Mesothelial cell of epicardium (in vitro differentiated cells): ENCODE data around the gene FAM120B. TPM values are rescaled to one million over a fixed set of nuclear protein-coding genes. Genes with fewer than 3 reads are reported as not detected.

ENCODE experiments used
- DNase-seq, 2 experiments: peaks; one replicate each; pipeline ENCODE4 v3.0.0; 2021; ENCODE audit warnings: low spot score in 2 of 2; ENCODE audit not compliant: unreplicated experiment in 2 of 2
- H3K27ac Mint-ChIP-seq: 2 replicates; pipeline ENCODE4 v1.8.0; 2021; ENCODE audit warnings: mixed read lengths
- H3K27me3 Mint-ChIP-seq: 2 replicates; pipeline ENCODE4 v1.8.0; 2021; ENCODE audit warnings: low read depth, mixed read lengths
- H3K36me3 Mint-ChIP-seq: 2 replicates; pipeline ENCODE4 v1.8.0; 2021; ENCODE audit warnings: mixed read lengths
- H3K4me1 Mint-ChIP-seq: 2 replicates; pipeline ENCODE4 v1.8.0; 2021; ENCODE audit warnings: mixed read lengths
- H3K4me3 Mint-ChIP-seq: 2 replicates; pipeline ENCODE4 v1.8.0; 2021; ENCODE audit warnings: mild to moderate bottlenecking, moderate library complexity, mixed read lengths
- H3K9me3 Mint-ChIP-seq: 2 replicates; pipeline ENCODE4 v1.8.0; 2021; ENCODE audit warnings: mixed read lengths
- total RNA-seq: library from RNA; stranded (reverse); gene quantifications from 3 replicates; pipeline ENCODE4 v1.2.1, GENCODE V29; 2021
- TF ChIP-seq, protein P1 (sequence below): fragments of 200-600 bp; sonication (generic); IDR thresholded peaks from one replicate; pipeline ENCODE4 v1.5.0; 2021; ENCODE audit warnings: antibody characterized with exemption; ENCODE audit not compliant: unreplicated experiment

The FAM120B gene
- total RNA-seq, 1 donor from 2014 or later = 44.1 TPM

DNA sequence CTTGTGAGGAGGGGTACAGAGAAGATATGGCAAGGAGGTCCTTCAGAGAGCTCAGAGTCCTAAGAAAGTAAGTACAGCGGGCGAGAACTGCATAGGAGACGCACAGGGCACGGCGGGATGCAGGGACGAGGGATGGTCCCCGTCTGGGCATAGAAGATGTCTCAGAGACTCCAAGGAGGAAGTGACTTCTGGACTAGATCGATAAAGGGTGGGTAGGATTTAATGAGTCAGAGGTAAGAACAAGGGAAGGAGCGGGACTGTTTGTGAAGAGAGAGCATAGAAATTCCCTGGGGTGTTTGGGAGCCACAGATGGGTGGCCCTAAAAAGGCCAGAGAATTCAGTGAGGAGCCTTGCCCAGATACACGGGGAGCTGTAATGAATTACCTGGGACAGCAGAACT is 69.1 kb downstream of the FAM120B start:
- TF ChIP-seq, protein P1, sequence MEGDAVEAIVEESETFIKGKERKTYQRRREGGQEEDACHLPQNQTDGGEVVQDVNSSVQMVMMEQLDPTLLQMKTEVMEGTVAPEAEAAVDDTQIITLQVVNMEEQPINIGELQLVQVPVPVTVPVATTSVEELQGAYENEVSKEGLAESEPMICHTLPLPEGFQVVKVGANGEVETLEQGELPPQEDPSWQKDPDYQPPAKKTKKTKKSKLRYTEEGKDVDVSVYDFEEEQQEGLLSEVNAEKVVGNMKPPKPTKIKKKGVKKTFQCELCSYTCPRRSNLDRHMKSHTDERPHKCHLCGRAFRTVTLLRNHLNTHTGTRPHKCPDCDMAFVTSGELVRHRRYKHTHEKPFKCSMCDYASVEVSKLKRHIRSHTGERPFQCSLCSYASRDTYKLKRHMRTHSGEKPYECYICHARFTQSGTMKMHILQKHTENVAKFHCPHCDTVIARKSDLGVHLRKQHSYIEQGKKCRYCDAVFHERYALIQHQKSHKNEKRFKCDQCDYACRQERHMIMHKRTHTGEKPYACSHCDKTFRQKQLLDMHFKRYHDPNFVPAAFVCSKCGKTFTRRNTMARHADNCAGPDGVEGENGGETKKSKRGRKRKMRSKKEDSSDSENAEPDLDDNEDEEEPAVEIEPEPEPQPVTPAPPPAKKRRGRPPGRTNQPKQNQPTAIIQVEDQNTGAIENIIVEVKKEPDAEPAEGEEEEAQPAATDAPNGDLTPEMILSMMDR = no peak
- Mint-ChIP-seq H3K27me3 (no peaks in the 10 kb centered on the region), H3K4me3 (no peak overlapping the region)

DNA sequence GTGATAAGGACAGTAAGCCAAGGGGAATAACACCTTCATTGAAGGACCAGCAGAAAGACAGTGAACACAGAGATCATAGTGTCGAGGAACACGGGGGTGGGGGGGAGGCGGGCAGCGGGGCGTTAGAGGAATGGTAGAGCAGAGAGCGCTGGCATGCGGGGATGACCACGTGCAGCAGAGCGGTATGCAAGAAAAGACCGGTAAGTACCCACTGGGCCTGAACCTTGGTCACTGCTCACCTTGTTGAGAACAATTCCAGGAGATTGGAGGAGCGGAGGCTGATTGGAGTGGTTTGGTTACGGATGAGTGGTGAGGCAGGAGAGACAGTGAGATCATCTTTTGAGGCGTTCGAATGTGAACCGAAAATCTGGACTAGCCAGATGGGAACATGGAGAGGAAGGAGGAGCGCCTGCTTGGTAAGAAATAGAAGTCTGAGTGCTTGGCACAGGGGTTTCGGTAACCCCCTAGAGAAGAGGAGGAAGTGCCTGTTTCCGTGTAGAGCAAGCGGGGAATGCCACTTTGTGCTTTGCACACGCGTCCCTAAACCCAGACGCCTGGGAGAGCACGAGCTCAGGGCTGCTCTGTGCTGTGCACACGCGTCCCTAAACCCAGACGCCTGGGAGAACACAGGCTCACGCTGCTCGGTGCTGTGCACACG is 70.0 kb downstream of the FAM120B start:
- Mint-ChIP-seq H3K36me3 (peaks cover 16% of the 10 kb centered on the region), H3K4me1 (peaks cover 5% of the 10 kb centered on the region), H3K27ac (no peak overlapping the region), H3K9me3 (no peaks in the 10 kb centered on the region), H3K4me3 (no peak overlapping the region), H3K27me3 (no peaks in the 10 kb centered on the region)
- DNase-seq = no peak
- TF ChIP-seq, protein P1 = no peak

More for the DNA sequence above, 69.1 kb downstream of the FAM120B start:
- H3K27ac Mint-ChIP-seq = no peak overlapping the region
- peaks cover 11% of the 10 kb centered on the region for H3K4me1 Mint-ChIP-seq
- H3K9me3 Mint-ChIP-seq = no peaks in the 10 kb centered on the region
- H3K36me3 Mint-ChIP-seq = peaks cover 21% of the 10 kb centered on the region
- DNase-seq = no peak

DNA sequence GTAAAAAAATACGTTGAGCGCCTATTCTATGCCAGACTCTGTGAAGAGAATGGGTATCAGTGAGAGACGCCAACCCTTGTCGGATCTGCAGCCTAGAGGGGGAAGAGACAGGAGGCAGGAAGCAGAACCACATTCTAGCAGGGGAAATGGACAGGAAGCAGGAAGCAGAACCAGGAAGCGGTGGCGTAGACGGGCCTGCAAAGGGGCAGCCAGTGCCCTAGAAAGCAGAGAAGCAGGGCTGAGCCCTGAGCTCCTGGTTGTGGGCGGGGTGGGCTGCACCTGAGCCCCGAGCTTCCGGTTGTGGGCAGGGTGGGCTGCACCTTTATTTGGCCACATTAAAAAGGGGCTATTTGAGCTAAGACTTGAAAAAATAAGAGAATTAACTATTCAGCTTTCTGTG is 71.9 kb downstream of the FAM120B start:
- Mint-ChIP-seq H3K4me1 (no peaks in the 10 kb centered on the region), H3K27ac (no peak overlapping the region), H3K36me3 (peaks cover 14% of the 10 kb centered on the region), H3K9me3 (no peaks in the 10 kb centered on the region), H3K4me3 (no peak overlapping the region), H3K27me3 (no peaks in the 10 kb centered on the region)
- TF ChIP-seq, protein P1 = no peak
- no peak for DNase-seq

DNA sequence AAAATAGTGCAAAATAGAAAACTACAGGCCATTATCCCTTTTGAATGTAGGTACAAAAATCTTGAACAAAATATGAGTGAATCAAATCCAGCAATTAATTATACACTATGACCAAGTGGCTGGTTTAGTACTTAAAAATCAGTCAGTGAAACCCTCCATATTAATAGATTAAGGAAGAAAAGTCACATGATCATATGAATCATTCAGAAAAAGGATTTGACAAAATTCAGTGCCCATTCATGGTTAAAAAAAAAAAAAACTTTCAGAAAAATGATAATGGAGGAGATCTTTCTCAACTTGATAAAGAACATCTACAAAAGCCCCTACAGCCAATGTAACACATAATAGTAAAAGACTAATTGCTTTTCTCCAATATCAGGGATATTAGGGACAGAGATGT is 75.0 kb downstream of the FAM120B start:
- H3K4me1 Mint-ChIP-seq = no peaks in the 10 kb centered on the region
- H3K36me3 Mint-ChIP-seq = peaks cover 8% of the 10 kb centered on the region

DNA sequence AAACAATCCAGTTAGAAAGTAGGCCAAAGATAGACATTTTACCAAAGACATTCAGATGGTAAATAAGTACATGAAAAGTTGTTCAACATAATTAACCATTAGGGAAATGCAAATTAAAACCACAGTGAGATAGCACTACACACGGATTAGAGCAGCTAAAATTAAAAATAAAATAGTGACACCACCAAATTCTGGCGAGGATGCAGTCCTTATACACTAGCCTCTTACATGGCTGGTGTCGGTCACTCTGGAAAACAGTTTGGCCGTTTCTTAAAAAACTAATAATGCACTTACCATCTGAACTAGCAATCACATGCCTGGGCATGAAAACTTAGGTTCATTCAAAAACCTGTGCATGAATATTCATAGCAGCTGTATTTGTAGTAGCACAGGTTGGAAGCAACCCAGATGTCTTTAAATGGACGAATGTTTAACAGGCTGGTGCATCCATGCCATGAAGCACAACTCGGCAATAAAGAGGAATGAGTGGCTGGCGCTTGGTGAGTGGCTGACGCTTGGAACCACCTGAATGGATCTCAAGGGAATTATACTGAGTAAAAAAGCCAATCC is 77.0 kb downstream of the FAM120B start:
- no peak for DNase-seq
- H3K4me1 Mint-ChIP-seq = peaks cover 5% of the 10 kb centered on the region
- H3K36me3 Mint-ChIP-seq = peaks cover 8% of the 10 kb centered on the region
- no peaks in the 10 kb centered on the region for H3K9me3 Mint-ChIP-seq
- TF ChIP-seq, protein P1 = no peak
- H3K4me3 Mint-ChIP-seq = no peak overlapping the region
- no peaks in the 10 kb centered on the region for H3K27me3 Mint-ChIP-seq
- H3K27ac Mint-ChIP-seq = no peak overlapping the region

More for the DNA sequence above, 75.0 kb downstream of the FAM120B start:
- no peak overlapping the region for H3K27ac Mint-ChIP-seq
- no peak overlapping the region for H3K4me3 Mint-ChIP-seq
- no peaks in the 10 kb centered on the region for H3K27me3 Mint-ChIP-seq
- DNase-seq = no peak
- no peaks in the 10 kb centered on the region for H3K9me3 Mint-ChIP-seq
- TF ChIP-seq, protein P1 = no peak
